Kidney capillary endothelial cell (primary cell): Measurements from ENCODE around the gene IFITM10.

Experiments used
- DNase-seq: peaks from one replicate; pipeline ENCODE4 v3.0.0-alpha.2; 2018; ENCODE audit warnings: low spot score

IFITM10 gene

DNA sequence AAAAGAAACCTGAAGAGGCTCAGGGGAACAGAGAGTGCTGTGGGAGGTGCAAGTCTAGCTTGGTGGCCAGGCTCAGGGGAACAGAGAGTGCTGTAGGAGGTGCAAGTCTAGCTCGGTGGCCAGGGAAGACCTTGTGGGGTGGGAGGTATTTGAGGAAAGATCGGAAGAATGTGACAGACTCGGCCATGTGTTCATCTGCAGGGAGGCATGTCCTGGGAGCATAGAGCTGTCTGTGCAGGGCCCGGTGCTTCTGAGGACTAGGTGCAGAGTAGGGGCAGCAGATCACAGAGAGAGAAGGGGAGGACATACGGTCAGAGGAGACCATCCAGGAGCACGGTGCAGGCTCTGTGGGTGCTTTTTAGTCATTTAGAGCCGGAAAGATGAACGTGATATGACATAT is 10.8 kb downstream of the IFITM10 start:
- DNase-seq = no peak

DNA sequence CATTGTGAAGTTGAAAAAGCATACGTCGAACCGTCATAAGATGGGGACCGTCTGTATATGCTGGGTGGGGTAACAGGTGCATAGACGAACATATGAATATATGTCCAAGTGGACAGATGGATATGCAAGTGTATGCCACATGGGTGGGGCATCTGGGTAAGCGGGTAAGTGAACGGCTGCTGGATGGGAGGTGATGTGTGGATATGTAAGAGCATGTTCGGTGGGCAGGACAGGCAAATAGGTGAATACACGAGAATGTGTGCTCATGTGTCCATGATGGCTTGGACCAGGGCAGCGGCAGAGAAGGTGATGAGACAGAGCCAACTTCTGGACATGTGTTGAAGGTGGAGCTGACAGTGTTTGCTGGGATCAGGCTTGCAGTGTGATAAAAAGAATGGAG is 12.0 kb downstream of the IFITM10 start:
- no peak for DNase-seq

- no peak for DNase-seq
Measured at GRCh38 chr11:1737080-1737757, 13.2 kb downstream of the IFITM10 start.

DNA sequence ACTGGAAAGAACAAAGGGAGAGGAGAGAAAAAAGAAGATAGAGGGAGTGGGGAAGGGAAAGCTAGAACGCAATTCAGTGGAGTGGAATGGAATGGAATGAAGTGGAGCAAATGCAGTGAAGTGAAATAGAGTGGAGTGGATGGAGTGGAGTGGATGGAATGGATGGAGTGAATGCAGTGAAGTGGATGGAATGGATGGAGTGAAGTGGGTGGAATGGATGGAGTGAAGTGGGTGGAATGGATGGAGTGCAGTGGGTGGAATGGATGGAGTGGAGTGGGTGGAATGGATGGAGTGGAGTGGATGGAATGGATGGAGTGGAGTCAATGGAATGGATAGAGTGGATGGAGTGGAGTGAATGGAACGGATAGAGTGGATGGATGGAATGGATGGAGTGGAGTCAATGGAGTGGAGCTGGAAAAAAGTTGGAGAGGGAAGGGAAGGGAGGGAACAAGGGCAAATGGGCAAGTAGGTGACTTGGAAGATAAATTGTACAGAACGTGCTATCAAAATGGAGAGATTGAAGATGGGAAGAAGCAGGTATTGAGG is 13.9 kb downstream of the IFITM10 start:
- no peak for DNase-seq

DNA sequence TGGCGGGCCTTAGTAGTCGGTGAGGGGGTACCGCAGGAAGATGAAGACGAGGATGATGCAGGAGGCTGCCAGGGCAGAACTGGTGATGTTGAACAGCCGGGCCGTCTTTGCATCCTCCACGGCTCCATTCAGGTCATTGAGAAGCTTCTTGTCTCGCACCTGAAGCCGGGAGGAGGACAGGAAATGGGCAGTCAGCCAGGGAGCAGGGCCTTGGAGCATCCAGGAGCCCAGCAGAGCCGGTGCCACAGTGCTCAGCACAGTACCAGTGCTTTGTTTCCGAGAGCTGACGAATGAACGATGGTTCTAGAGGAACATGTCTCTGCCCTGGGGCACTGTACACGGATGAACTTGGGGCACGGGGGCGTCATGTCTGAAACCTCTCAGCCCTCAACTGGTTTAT is 15.1 kb downstream of the IFITM10 start:
- no peak for DNase-seq

- DNase-seq = no peak
Measured at GRCh38 chr11:1734641-1735081, 15.7 kb downstream of the IFITM10 start.

- DNase-seq = no peak
Measured at GRCh38 chr11:1733716-1734640, 16.4 kb downstream of the IFITM10 start.

DNA sequence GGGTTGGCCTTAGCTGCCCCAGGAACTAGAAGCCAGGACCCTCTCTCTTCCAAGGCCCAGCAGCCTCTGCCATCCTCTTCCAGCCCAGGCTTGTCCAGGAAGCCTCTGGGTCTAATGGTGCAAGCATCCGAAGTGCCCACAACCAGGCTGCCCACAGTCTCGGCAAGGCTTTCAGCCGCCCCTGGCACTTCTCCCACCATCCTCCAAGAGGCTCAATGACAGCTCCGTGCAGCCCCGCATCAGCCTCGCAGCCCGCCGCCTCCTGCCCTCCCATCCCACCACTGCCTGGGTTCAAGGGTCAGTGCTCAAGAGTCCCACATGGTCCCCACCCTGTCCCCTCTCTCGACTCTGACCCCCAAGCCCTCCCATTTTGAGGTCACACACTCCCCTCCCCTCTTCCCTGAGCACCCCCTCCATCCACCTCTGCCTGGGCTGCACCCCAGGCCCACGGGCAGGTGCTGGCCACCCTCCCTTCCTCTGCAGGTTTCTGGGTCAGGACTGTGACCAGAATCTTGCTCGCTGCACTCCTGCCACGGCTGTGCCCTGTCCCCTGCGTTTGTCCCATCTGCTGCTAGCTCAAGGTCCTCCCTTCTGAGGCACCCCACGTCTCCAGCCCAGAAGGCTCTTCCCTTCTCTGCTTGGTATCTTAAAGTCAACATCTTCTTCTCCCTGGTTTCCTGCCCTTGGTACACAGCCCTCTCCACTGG is 17.2 kb downstream of the IFITM10 start:
- no peak for DNase-seq

- no peak for DNase-seq
Measured at GRCh38 chr11:1732418-1733008, 17.9 kb downstream of the IFITM10 start.

DNA sequence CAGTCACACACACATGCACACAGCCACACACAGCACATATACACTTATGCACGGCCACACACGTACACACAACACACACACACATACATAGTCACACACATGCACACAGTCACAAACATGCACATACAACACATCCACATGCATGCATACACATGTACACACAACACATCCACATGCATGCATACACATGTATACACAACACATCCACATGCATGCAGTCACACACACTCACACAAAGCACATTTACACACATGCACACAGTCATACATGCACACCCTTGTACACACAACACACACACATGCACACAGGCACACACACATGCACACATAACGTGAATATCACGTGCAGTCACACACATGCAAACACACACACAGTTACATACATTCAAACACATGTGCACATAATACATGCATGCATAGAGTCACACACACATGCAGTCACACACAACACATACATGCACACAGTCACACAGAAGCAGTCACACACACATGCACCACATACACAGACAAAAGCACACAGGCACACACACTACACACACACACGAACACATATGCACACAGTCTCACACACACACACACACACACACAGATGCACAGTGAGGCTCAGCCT is 18.8 kb downstream of the IFITM10 start:
- no peak for DNase-seq

GRCh38 chr11:1730059-1730629 is 20.3 kb downstream of the IFITM10 start:
- no peak for DNase-seq

GRCh38 chr11:1729692-1730011 is 20.7 kb downstream of the IFITM10 start:
- DNase-seq = no peak

DNA sequence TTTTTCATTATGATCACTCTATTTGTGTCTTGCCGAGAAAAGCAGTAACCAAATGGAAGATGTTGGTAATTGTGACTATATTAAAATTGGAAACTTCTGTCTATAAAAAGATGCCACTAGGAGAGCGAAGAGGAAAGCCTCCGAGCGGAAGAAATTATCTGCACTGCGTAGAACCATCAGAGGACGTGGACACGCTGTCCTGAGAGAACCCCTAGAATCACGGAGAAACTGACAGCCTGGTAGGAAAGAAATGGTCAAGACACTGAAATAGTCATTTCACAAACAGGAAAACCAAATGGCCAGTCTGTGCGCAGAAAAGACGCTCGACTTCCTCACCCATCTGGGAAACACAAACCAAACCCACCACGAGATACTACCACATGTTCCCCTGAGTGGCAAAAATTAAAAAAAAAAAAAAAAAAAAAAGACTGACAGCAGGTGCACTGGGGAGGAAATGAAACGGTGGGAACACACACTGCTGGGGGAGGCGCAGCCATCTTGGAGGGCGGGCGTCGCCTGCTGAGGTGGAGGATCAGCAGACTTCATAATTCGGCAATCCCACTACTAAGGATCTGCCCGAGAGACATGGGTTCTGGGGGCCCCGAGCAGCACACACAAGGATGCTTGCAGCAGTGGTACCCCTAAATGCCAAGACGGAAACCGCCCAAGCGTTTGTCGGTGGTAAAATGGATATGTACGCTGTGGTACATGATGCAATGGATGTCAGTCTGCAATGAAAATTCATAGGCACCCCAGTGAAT is 21.3 kb downstream of the IFITM10 start:
- DNase-seq = no peak

DNA sequence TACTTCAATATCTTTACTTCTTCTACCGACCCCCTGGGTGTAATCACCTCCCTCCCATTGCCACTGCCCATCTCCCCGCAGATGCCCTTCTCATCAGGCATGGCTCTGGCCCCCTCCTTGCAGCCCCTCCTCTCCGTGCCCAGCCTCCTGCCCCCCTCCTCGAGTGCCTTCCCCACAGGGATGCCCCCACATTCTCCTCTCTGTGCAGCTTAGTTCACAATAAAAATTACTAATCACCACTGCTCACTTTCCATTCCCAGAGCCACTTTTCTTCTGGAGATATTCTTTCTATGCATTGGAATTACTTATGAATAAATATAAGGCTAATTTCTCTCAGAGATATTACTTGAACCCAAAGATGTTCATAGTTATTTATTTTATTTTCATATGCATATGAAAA is 22.1 kb downstream of the IFITM10 start:
- no peak for DNase-seq

DNA sequence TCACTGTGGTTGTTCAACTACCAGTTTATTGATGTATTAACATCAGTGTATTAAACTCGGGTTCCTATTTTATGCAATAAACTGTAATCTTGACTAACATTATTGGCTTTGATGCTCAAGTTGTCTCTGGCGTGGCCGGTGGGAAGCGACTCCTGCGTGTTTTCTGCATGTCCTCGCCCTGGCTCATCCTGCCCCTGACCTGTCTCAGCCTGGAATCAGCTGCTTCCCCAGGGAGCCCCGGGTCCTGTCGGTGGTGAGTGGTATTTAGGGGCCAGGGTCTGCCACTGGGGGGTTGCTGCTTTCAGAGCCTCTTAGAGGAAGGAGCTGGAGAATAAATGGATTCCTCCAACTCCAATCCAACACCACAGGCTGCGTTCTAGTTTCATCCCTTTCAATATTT is 22.5 kb downstream of the IFITM10 start:
- DNase-seq = no peak

DNA sequence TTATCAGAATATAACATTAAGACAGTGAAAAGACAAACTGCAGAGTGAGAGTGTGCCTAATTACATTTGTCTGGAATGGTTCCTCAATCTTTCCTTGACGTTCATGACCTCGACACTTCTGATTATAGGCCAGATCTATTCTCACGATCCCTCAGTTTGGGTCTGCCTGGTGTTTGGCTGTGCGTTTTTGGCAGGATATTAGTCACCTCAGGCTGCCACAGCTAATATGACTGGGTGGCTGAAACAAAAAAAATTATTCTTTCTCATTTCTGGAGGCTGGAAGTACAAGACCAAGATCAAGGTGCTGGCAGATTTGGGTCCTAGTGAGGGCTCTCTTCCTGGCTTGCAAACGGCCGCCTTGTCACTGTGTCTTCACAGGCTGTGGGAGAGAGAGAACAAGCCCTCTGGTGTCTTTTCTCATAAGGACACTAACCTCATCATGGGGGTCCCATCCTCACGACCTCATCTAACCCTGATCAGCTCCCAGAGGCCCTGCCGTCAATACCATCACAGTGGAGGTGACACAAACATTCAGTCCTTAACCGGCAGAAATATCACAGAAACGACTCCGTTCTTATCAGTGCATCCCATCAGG is 23.2 kb downstream of the IFITM10 start:
- DNase-seq = no peak

GRCh38 chr11:1719781-1720180 is 30.6 kb downstream of the IFITM10 start:
- no peak for DNase-seq

DNA sequence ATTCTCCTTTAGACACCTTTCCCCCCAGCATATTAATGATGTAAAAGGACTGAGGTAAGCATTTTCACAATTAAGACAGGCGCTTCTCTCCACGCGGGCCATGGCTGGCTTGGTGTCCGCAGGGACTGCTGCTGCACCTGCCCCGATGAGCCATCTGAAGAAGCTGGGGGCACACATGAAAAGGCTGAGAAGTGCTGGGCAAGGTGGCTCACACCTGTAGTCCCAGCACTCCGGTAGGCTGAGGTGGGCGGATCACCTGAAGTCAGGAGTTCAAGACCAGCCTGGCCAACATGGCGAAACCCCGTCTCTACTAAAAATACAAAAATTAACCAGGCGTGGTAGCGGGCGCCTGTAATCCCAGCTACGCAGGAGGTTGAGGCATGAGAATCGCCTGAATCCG is 32.1 kb downstream of the IFITM10 start:
- DNase-seq = no peak

DNA sequence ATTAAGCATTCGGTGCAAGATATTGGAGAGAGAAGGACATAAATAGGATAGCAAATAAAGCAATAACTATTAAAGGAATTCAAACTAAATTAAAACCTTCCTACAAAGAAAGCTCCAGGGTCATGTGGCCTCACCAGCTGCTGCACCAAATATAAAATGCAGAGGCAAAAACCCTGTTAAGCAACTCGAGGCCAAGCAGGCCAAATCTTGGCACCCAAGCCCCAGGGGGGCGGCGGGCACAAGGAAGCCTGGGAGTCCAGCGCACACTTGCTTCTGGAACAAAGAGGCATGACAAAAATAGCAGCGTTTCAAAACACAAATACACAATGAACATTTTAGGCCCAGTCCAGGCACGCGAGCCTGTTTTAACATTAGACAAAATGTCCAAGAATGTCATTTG is 32.6 kb downstream of the IFITM10 start:
- DNase-seq = no peak
